NCI-H146 treated with DMSO at 0.1 percent for 48 hours (cell line): Measurements from ENCODE around the gene FAM53A.

Experiments
- DNase-seq: peaks from one replicate; lab custom pipeline; 2025; ENCODE audit not compliant: unreplicated experiment; lab: John Stamatoyannopoulos, UW

The FAM53A gene

GRCh38 chr4:1683736-1684505 lies at the start of gene FAM53A:
TSS of gene FAM53A (minus strand) at chr4:1684313. CDS start at chr4:1668741, 15,572 bp downstream.
- DNase-seq, result peak; percentile 57

- DNase-seq, result no peak
These were observed 48.8 kb upstream of the FAM53A start for GRCh38 chr4:1732911-1733310.

- no peak for DNase-seq
These were observed 47.1 kb upstream of the FAM53A start for GRCh38 chr4:1731180-1731579.

- DNase-seq, result no peak
These were observed 46.5 kb upstream of the FAM53A start for GRCh38 chr4:1730532-1731135.

- DNase-seq, result no peak
These were observed 44.2 kb upstream of the FAM53A start for GRCh38 chr4:1728061-1728980.

GRCh38 chr4:1727117-1728031 lies 43.3 kb upstream of the FAM53A start:
- no peak for DNase-seq

- DNase-seq, result peak; percentile 20
These were observed 42.2 kb upstream of the FAM53A start for GRCh38 chr4:1726146-1726934.

- no peak for DNase-seq
These were observed 41.4 kb upstream of the FAM53A start for GRCh38 chr4:1725521-1725920.

GRCh38 chr4:1723131-1723801 lies 39.2 kb upstream of the FAM53A start:
- no peak for DNase-seq

- DNase-seq, result no peak
These were observed 38.5 kb upstream of the FAM53A start for GRCh38 chr4:1722551-1723118.

GRCh38 chr4:1721666-1722550 lies 37.8 kb upstream of the FAM53A start:
- no peak for DNase-seq

- peak; percentile 92 for DNase-seq
These were observed 37.0 kb upstream of the FAM53A start, which contains the start of the genes TACC3 and TMEM129 for GRCh38 chr4:1721003-1721665. TSS of gene TACC3 (plus strand) at chr4:1721521. CDS start at chr4:1723422, 1,901 bp downstream. TSS of gene TMEM129 (minus strand) at chr4:1721323. CDS start at chr4:1720837, 486 bp downstream.

GRCh38 chr4:1720163-1720983 lies 36.3 kb upstream of the FAM53A start:
- no peak for DNase-seq

GRCh38 chr4:1718095-1718850 lies 34.2 kb upstream of the FAM53A start:
- DNase-seq, result no peak
